ENCODE data around the gene SF3A2. TPM values are rescaled to one million over a fixed set of nuclear protein-coding genes. Genes with fewer than 3 reads are reported as not detected.

SF3A2 gene
- total and polyA plus RNA-seq, 2 experiments from 2014 or later = 67.7 to 128 TPM

DNA sequence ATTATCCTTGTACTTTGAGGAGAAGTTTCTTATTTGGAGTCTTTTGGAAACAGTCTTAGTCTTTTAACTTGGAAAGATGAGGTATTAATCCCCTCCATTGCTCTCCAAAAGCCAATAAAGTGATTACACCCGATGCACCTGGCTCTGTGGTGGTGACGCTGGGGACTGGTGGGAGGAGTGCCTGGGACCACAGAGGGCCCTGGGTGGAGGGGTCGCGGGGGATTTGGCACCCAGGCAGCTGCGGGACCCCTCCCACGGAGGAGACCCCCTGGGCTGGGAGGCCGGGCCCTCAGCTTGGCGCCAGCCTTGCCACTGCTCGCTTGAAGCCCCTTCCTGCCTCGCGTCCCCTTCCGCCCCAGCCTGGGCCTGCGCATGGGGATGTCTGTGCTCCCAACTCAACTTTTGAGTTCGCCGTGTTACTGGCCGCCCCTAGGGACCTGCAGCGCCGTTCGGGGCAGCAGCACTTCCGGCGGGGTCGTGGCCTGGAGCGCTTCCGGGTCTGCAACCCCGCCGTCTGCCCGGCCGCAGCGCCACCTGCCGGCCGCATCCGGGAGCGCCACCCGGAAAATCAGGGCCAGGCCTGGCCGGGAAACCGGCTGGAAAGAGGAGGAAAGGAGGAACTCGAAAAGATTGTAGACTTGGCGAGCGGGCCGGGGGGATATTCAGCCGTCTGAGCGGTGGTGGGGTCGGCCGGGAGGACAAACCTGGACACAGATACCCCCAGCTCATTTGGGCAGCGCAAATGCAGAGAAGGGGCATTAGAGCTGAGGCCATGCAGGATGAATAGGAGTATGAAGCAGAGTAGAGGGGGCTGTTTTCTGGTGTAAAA, 36.9 kb downstream of the SF3A2 start:
- Mint-ChIP-seq H3K9me3 (peaks cover 7% of the 10 kb centered on the region; the same call in 2 of the 3 replicates), H3K4me1 (peaks cover 23% of the 10 kb centered on the region), H3K4me3 (peak overlapping the region; percentile 63), H3K36me3 (ENCODE audit: low read depth) (peaks cover 37% of the 10 kb centered on the region), H3K27ac (peak overlapping the region; percentile 87; the same call in 1 of the 2 replicates), H3K27me3 (ENCODE audit: insufficient read depth, low read depth, poor library complexity) (peaks cover 28% of the 10 kb centered on the region)
- Histone ChIP-seq H3K4me1 (ENCODE audit: insufficient read depth) (peaks cover 18% of the 10 kb centered on the region), H3K4me3 (peak overlapping the region; percentile 46), H3K27me3 (ENCODE audit: insufficient read depth) (no peaks in the 10 kb centered on the region), H3F3A (replicated peaks; ENCODE audit: low read depth) (peaks cover 37% of the 10 kb centered on the region), H4K20me1 (replicated peaks; ENCODE audit: insufficient read depth) (peaks cover 27% of the 10 kb centered on the region), H3K4me2 (peak overlapping the region; percentile 89), H3K9me2 (ENCODE audit: insufficient read depth) (no peaks in the 10 kb centered on the region), H3K36me3 (ENCODE audit: insufficient read depth) (peaks cover 4% of the 10 kb centered on the region; the same call in 1 of the 2 replicates), H2AFZ (no peak overlapping the region), H3K27ac (ENCODE audit: low read depth) (peak overlapping the region; percentile 98), H3K79me2 (replicated peaks; ENCODE audit: insufficient read depth) (peaks cover 47% of the 10 kb centered on the region)
- ATAC-seq = peak; percentile 62
- peak; percentile 96 for DNase-seq (ENCODE audit: low spot score)
- TF ChIP-seq STAT1 (IDR thresholded peaks at IDR 0.05; ENCODE audit: unreplicated experiment) (no peak), POLR2AphosphoS5 (IDR thresholded peaks at IDR 0.05; ENCODE audit: low read depth) (peak; percentile 92), EZH2phosphoT487 (IDR thresholded peaks at IDR 0.05; ENCODE audit: unreplicated experiment) (no peak), ZNF114 (CRISPR knock-in tag; IDR thresholded peaks at IDR 0.05) (no peak), CREB1 (CRISPR knock-in tag; IDR thresholded peaks at IDR 0.05; ENCODE audit: low read depth) (peak; percentile 37; the same call in 1 of the 2 replicates), ZNF331 (CRISPR knock-in tag; IDR thresholded peaks at IDR 0.05; ENCODE audit: low read depth) (no peak), EZH2 (IDR thresholded peaks at IDR 0.05; ENCODE audit: low read depth, unreplicated experiment) (no peak), NANOG (IDR thresholded peaks at IDR 0.05; ENCODE audit: borderline replicate concordance) (no peak), JUNB (IDR thresholded peaks at IDR 0.05; ENCODE audit: unreplicated experiment) (no peak), ETS1 (IDR thresholded peaks at IDR 0.05) (peak; percentile 74; the same call in 1 of the 2 replicates), ZNF462 (CRISPR knock-in tag; IDR thresholded peaks at IDR 0.05) (no peak)
- TF ChIP-seq, protein P1, sequence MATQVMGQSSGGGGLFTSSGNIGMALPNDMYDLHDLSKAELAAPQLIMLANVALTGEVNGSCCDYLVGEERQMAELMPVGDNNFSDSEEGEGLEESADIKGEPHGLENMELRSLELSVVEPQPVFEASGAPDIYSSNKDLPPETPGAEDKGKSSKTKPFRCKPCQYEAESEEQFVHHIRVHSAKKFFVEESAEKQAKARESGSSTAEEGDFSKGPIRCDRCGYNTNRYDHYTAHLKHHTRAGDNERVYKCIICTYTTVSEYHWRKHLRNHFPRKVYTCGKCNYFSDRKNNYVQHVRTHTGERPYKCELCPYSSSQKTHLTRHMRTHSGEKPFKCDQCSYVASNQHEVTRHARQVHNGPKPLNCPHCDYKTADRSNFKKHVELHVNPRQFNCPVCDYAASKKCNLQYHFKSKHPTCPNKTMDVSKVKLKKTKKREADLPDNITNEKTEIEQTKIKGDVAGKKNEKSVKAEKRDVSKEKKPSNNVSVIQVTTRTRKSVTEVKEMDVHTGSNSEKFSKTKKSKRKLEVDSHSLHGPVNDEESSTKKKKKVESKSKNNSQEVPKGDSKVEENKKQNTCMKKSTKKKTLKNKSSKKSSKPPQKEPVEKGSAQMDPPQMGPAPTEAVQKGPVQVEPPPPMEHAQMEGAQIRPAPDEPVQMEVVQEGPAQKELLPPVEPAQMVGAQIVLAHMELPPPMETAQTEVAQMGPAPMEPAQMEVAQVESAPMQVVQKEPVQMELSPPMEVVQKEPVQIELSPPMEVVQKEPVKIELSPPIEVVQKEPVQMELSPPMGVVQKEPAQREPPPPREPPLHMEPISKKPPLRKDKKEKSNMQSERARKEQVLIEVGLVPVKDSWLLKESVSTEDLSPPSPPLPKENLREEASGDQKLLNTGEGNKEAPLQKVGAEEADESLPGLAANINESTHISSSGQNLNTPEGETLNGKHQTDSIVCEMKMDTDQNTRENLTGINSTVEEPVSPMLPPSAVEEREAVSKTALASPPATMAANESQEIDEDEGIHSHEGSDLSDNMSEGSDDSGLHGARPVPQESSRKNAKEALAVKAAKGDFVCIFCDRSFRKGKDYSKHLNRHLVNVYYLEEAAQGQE (IDR thresholded peaks at IDR 0.05; ENCODE audit: unreplicated experiment) = no peak
- TF ChIP-seq, protein P2, sequence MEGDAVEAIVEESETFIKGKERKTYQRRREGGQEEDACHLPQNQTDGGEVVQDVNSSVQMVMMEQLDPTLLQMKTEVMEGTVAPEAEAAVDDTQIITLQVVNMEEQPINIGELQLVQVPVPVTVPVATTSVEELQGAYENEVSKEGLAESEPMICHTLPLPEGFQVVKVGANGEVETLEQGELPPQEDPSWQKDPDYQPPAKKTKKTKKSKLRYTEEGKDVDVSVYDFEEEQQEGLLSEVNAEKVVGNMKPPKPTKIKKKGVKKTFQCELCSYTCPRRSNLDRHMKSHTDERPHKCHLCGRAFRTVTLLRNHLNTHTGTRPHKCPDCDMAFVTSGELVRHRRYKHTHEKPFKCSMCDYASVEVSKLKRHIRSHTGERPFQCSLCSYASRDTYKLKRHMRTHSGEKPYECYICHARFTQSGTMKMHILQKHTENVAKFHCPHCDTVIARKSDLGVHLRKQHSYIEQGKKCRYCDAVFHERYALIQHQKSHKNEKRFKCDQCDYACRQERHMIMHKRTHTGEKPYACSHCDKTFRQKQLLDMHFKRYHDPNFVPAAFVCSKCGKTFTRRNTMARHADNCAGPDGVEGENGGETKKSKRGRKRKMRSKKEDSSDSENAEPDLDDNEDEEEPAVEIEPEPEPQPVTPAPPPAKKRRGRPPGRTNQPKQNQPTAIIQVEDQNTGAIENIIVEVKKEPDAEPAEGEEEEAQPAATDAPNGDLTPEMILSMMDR (conservative IDR thresholded peaks at IDR 0.05; ENCODE audit: low read depth in 2 of 2) = peak; percentile 86 to 87

Data from GM23338 (cell line).